Measurements from ENCODE around the gene WASHC2A. TPM values are rescaled to one million over a fixed set of nuclear protein-coding genes. Genes with fewer than 3 reads are reported as not detected.
"Not testable (repeated sequence)": the region's sequence is repeated elsewhere in the genome, so short reads cannot be mapped to it uniquely, and the experiment has no call there.

The WASHC2A gene
- total RNA-seq, 3 donors from 2014 or later, result 21.3 to 27.9 (median 26.3) TPM

GRCh38 chr10:50098645-50099044, 30.9 kb downstream of the WASHC2A start:
- not testable (repeated sequence) for H3K4me3 Mint-ChIP-seq; H3K9me3 Mint-ChIP-seq; DNase-seq; ATAC-seq; H3K27me3 Mint-ChIP-seq (ENCODE audit: low read depth); H3K4me1 Mint-ChIP-seq (ENCODE audit: low read depth)
- H3K36me3 Mint-ChIP-seq (ENCODE audit: insufficient read depth), result peaks cover 16% of the 10 kb centered on the region

DNA sequence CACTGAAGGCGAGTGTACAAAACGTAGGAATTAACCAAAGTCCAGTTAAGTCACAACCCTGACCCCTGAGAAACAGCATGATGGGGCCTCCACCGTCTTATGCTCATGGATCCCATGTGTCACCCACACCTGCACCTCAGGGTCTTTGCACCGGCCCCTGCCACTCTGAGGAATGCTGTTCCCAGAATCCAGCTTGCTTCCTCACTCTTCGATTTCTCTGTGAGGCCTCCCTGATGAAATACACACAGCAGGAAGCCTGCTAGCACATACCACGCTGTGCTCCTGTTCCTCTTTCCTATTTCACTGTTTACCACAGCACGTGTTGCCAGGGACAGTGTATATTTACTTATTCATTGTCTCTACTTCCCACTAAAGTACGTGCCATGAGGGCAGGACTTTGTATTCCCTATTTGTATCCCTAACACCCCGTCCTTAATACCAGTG, 33.4 kb downstream of the WASHC2A start:
- H3K4me3 Mint-ChIP-seq; ATAC-seq; H3K9me3 Mint-ChIP-seq; DNase-seq; H3K4me1 Mint-ChIP-seq (ENCODE audit: low read depth); H3K27me3 Mint-ChIP-seq (ENCODE audit: low read depth): not testable (repeated sequence)
- peaks cover 15% of the 10 kb centered on the region for H3K36me3 Mint-ChIP-seq (ENCODE audit: insufficient read depth)

- peaks cover 15% of the 10 kb centered on the region for H3K36me3 Mint-ChIP-seq (ENCODE audit: insufficient read depth)
- not testable (repeated sequence) for DNase-seq; H3K27me3 Mint-ChIP-seq (ENCODE audit: low read depth)
Measured at GRCh38 chr10:50101747-50102146, 34.0 kb downstream of the WASHC2A start.

DNA sequence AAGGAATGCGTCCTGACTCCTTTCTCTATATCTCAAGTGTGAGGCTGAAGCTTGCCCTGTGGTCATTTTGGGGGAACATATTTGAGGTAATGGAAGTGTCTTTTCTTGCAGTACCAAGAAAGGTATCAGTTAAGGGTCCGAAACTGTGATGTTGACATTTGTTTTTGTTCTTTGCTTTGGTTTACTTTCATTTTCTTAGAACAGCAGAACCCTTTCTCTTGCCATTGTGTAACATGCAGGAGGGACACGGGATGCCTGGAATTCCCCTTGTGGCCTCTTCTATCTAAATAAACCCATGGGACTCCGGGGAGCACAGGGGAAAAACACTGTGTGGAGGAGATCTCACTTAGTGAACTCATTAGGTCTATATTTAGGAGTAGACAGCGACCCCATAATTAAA, 34.5 kb downstream of the WASHC2A start:
- ATAC-seq; H3K27me3 Mint-ChIP-seq (ENCODE audit: low read depth); H3K9me3 Mint-ChIP-seq; DNase-seq; H3K4me3 Mint-ChIP-seq; H3K4me1 Mint-ChIP-seq (ENCODE audit: low read depth): not testable (repeated sequence)
- peaks cover 15% of the 10 kb centered on the region for H3K36me3 Mint-ChIP-seq (ENCODE audit: insufficient read depth)

More at GRCh38 chr10:50101747-50102146, 34.0 kb downstream of the WASHC2A start:
- ATAC-seq; H3K4me3 Mint-ChIP-seq; H3K4me1 Mint-ChIP-seq (ENCODE audit: low read depth); H3K9me3 Mint-ChIP-seq: not testable (repeated sequence)

DNA sequence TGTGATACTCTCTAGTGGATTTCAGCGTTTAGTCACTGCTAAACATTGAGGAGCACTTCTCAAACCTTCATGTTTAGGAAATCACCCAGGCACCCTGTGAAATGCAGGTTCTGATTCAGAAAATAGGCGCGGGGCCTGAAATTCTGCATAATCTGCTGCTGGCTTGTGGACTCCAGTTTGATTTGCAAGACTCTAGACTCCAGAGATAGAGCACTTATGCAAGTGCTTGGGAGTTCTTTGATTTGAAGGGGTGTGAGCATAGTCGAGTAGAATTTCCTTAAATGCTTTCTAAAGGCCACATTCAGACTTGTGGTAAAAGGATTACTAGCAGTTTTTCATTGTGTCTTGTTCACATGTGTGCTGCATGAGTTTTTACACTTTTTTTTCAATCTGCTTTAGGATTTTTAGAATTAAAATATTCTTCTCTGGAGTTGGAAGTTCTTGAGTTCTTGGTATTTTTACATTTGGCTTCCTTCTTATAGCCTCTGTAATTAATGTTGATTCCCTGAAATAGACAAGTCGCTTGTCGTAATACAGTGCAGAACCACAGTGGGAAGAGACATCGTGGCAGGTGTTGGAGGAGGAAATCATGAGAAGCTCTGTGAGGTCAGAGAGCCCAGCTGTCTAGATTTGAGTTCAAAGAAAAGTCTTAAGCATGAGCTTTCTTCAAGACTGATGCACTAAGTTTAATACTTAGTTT, 41.4 kb downstream of the WASHC2A start:
- not testable (repeated sequence) for H3K36me3 Mint-ChIP-seq (ENCODE audit: insufficient read depth); H3K4me3 Mint-ChIP-seq; H3K4me1 Mint-ChIP-seq (ENCODE audit: low read depth); DNase-seq; H3K9me3 Mint-ChIP-seq; H3K27me3 Mint-ChIP-seq (ENCODE audit: low read depth); ATAC-seq

DNA sequence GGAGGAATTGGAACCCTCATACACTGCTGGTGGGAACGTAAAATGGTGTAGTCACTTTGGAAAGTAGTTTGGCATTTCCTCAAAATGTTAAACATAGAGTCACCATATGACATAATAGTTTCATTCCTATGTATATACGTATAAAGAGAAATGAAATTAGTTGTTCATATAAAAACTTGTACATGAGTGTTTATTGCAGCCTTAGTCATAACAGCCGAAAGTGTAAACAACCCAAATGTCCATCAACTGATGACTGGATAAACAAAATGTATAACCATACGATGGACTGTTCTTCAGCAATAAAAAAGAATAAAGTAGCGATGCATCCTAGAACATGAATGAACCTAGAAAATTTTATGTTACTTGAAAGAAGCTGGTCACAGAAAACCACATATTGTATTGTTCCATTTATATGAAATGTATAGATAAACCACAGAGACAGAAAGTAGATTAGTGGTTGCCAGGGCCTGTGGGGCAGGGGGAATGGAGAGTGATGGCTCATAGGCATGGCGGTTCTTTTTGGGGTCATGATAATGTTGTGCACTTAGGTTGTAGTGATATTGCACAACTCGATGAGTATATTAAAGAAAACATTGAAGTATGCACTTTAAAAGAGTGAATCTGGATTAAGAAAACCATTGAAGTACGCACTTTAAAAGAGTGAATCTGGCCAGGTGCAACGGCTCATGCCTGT, 44.8 kb downstream of the WASHC2A start:
- not testable (repeated sequence) for H3K36me3 Mint-ChIP-seq (ENCODE audit: insufficient read depth); DNase-seq; H3K27me3 Mint-ChIP-seq (ENCODE audit: low read depth); H3K4me1 Mint-ChIP-seq (ENCODE audit: low read depth); H3K9me3 Mint-ChIP-seq; ATAC-seq; H3K4me3 Mint-ChIP-seq

DNA sequence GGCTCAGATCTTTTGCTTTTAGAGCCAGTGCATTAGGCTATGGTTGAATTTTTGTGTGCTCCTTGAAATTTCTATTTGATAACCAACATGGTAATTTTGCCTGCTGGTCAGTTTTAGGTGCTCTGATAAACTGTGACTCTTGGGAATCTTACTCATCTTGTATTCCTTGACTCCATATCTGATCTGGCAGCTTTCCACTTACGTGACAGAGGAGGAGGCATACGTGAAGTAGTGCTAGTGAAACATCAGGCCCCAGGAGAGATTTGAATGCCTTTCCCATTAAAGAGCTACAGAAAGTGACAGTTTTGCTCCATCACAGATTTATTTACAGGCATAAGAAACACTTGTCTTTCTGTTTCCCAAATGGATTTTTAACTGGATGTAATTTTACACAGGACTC, 59.0 kb downstream of the WASHC2A start:
- H3K9me3 Mint-ChIP-seq; ATAC-seq; H3K4me1 Mint-ChIP-seq (ENCODE audit: low read depth); DNase-seq; H3K27me3 Mint-ChIP-seq (ENCODE audit: low read depth); H3K4me3 Mint-ChIP-seq: not testable (repeated sequence)
- H3K36me3 Mint-ChIP-seq (ENCODE audit: insufficient read depth), result peaks cover 20% of the 10 kb centered on the region

- H3K9me3 Mint-ChIP-seq; H3K4me3 Mint-ChIP-seq; H3K4me1 Mint-ChIP-seq (ENCODE audit: low read depth); H3K27me3 Mint-ChIP-seq (ENCODE audit: low read depth); ATAC-seq; DNase-seq: not testable (repeated sequence)
- H3K36me3 Mint-ChIP-seq (ENCODE audit: insufficient read depth), result peaks cover 28% of the 10 kb centered on the region
Measured at GRCh38 chr10:50127770-50128292, 60.1 kb downstream of the WASHC2A start.

- not testable (repeated sequence) for H3K4me1 Mint-ChIP-seq (ENCODE audit: low read depth); DNase-seq; H3K27me3 Mint-ChIP-seq (ENCODE audit: low read depth); H3K9me3 Mint-ChIP-seq; H3K4me3 Mint-ChIP-seq
- peak in 1 of 2 donors; percentile 43 for ATAC-seq
- H3K36me3 Mint-ChIP-seq (ENCODE audit: insufficient read depth), result peaks cover 35% of the 10 kb centered on the region
Measured at GRCh38 chr10:50131245-50131965, 63.7 kb downstream of the WASHC2A start.

GRCh38 chr10:50132322-50132721, 64.6 kb downstream of the WASHC2A start:
- not testable (repeated sequence) for H3K27me3 Mint-ChIP-seq (ENCODE audit: low read depth); H3K9me3 Mint-ChIP-seq; DNase-seq; H3K4me3 Mint-ChIP-seq; H3K4me1 Mint-ChIP-seq (ENCODE audit: low read depth); ATAC-seq
- peaks cover 38% of the 10 kb centered on the region for H3K36me3 Mint-ChIP-seq (ENCODE audit: insufficient read depth)

GRCh38 chr10:50132841-50133240, 65.1 kb downstream of the WASHC2A start:
- H3K4me1 Mint-ChIP-seq (ENCODE audit: low read depth); H3K9me3 Mint-ChIP-seq; ATAC-seq; H3K27me3 Mint-ChIP-seq (ENCODE audit: low read depth); DNase-seq; H3K4me3 Mint-ChIP-seq: not testable (repeated sequence)
- H3K36me3 Mint-ChIP-seq (ENCODE audit: insufficient read depth), result peaks cover 38% of the 10 kb centered on the region

DNA sequence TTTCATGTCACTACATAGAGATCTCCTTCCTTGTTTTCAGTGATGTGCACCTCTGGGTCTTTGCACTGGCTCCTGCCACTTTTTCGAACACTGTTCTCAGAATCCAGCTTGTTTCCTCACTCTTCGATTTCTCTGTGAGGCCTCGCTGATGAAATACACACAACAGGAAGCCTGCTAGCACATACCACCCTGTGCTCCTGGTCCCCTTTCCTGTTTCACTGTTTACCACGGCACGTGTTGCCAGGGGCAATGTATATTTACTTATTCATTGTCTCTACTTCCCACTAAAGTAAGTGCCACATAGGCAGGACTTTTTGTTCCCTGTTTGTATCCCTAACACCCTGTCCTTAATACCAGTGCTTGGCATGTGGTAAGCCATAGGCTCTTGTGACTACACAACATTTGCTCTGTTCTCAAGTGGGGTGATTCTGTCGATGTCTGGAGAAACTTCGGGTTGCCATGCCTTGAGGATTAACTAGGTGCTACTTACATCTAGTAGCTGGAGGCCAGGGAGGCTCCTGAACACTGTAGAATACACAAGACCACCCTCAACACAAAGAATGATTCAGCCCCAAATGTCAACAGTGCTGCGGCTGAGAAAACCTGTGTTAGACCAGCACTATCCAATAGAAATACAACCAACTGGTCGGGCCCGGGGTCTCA, 75.9 kb downstream of the WASHC2A start:
- not testable (repeated sequence) for ATAC-seq; H3K4me1 Mint-ChIP-seq (ENCODE audit: low read depth); H3K27me3 Mint-ChIP-seq (ENCODE audit: low read depth); H3K9me3 Mint-ChIP-seq; DNase-seq; H3K4me3 Mint-ChIP-seq; H3K36me3 Mint-ChIP-seq (ENCODE audit: insufficient read depth)

DNA sequence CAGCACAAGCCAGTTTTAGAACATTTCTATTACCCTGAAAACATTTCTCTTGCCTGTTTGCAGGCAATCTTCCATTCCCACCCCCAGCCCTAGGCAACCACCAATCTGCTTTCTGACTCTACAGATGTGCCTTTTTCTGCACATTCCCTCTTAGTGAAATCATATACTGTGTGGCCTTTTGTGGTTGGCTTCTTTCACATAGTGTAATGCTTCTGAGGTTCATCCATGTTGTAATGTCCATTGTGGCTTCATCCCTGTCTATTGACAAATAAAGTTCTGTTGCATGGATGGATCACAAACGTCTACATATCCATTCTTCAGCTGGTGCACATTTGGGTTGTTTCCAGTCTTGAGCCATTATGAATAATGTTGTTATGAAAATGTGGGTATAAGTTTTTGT, 77.8 kb downstream of the WASHC2A start:
- not testable (repeated sequence) for H3K9me3 Mint-ChIP-seq; ATAC-seq; H3K4me3 Mint-ChIP-seq; DNase-seq; H3K36me3 Mint-ChIP-seq (ENCODE audit: insufficient read depth); H3K27me3 Mint-ChIP-seq (ENCODE audit: low read depth); H3K4me1 Mint-ChIP-seq (ENCODE audit: low read depth)

DNA sequence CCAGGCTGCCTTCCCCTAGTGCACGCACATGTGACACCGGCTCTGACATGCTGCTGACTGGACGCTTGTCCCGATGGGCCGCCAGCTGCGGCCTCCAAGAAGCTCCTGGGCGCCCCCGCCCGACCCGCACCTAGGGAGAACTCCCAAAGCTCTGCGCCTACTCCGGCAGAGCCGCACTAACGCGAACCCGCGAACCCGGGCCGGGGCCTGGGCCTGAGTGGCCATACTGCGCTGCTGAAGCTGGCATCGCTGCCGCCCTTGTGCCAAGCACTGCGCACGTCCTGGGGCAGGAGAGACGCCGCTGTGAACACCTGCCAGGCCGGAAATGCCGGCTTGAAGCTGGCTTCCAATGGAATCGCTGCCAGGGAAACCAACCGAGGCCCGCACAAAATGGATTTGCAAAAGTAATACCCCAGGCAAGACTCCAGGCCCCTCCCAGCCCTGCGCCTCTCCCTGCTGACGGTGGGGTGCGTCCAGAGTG, 85.1 kb downstream of the WASHC2A start:
- DNase-seq (no peak), ATAC-seq (no peak)
- H3K27me3 Mint-ChIP-seq (ENCODE audit: low read depth), result peaks cover 19% of the 10 kb centered on the region
- no peak overlapping the region for H3K4me3 Mint-ChIP-seq
- H3K4me1 Mint-ChIP-seq (ENCODE audit: low read depth), result no peaks in the 10 kb centered on the region
- H3K36me3 Mint-ChIP-seq (ENCODE audit: insufficient read depth), result no peaks in the 10 kb centered on the region
- no peaks in the 10 kb centered on the region for H3K9me3 Mint-ChIP-seq
